GM12873 (cell line): ENCODE results near the gene ANKRD44.

Source experiments
- TF ChIP-seq, protein P1 (sequence below): IDR thresholded peaks from 2 replicates; pipeline ENCODE4 v1.5.1; 2012; ENCODE audit warnings: low read depth, mild to moderate bottlenecking, moderate library complexity, low read length, control low read depth; ENCODE audit not compliant: insufficient read depth; ENCODE audit errors: missing control alignments

ANKRD44 gene

DNA sequence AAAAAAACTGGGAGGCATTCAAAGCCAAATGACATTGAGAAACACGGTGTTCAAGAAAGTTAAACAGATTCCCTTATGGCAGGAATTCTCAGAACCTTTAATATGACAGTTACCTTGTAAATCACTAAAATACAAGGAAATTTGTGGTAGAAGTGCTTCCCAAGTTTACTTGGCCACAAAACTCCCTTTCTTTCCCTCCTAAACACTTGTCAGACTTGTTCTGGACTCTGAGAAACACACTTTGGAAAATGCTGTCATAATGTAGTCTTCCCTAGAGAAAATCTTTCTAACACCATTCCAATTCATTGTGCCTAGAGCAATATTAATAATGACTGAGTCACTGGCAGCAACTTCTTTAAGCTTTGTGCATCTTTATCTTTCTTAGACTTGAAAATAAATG lies 140.4 kb downstream of the ANKRD44 start:
- TF ChIP-seq, protein P1, sequence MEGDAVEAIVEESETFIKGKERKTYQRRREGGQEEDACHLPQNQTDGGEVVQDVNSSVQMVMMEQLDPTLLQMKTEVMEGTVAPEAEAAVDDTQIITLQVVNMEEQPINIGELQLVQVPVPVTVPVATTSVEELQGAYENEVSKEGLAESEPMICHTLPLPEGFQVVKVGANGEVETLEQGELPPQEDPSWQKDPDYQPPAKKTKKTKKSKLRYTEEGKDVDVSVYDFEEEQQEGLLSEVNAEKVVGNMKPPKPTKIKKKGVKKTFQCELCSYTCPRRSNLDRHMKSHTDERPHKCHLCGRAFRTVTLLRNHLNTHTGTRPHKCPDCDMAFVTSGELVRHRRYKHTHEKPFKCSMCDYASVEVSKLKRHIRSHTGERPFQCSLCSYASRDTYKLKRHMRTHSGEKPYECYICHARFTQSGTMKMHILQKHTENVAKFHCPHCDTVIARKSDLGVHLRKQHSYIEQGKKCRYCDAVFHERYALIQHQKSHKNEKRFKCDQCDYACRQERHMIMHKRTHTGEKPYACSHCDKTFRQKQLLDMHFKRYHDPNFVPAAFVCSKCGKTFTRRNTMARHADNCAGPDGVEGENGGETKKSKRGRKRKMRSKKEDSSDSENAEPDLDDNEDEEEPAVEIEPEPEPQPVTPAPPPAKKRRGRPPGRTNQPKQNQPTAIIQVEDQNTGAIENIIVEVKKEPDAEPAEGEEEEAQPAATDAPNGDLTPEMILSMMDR = no peak

DNA sequence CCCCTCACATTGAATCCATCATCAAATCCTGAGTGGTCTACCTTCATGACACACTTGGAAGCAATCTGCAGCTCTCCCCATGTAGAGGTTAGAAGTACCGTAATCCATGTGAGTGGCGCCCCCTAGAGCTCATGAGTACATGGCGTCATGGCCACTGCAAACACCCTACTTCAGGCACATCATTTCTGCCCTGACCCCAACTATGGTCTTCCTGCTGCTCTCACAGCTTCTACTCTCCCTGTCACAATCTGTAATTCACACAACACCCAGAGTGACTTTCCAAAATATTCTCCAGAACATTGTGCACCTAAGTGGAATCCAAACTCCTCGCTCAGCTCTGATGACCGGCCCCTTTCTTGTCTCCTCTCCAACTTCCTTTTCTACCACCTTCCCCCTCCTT lies 141.9 kb downstream of the ANKRD44 start:
- TF ChIP-seq, protein P1 = peak; percentile 88

DNA sequence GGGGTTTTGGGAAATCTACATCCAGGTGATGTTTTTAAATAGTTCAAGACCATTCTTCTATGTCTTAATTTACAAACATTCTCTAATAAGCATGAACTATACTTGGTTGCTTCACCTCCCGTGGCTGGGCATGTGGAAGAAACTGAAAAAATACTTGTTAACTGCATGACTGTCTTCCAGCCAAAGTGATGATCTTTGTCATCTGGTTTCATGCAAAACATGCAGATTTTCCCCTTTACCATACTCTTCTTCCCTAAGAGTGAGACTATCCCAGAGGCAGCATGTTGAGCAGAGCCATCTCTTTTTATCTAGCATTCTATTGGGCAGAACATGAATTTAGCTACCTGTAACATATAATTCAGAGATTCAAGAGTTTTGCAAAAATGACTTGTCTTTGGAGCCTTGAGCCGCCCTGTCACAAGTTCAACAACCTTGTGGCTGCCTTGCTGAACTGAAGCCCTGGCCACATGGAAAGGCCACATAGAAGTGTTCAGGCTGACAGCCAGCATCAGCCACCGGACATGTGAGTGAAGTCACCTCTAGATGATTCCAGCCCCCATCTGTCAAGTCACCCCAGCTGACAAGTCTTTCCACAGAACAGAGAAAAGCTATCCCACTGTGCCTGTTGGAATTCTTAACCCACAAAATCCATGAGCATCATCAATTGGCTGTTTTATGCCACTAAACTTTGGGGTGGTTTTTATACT lies 142.8 kb downstream of the ANKRD44 start:
- TF ChIP-seq, protein P1 = no peak

DNA sequence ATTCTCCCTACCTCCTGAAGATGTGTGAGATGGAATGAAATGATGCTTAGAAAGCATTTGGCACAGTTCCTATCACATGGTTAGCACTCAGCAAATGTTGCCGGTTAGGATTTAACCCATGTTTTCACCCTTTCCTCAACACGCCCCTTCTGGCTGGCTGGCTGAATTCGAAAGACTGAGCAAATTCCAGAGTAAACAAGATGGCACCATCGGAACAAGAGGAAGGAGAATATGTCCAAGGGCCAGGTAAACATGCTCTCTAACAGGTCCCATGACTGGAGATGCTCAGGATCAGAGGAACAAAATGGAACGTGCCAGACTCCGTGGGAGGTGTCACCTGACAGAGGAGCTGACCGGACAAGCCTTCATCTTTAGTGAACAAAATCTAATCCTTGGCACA lies 145.6 kb downstream of the ANKRD44 start:
- TF ChIP-seq, protein P1 = no peak

DNA sequence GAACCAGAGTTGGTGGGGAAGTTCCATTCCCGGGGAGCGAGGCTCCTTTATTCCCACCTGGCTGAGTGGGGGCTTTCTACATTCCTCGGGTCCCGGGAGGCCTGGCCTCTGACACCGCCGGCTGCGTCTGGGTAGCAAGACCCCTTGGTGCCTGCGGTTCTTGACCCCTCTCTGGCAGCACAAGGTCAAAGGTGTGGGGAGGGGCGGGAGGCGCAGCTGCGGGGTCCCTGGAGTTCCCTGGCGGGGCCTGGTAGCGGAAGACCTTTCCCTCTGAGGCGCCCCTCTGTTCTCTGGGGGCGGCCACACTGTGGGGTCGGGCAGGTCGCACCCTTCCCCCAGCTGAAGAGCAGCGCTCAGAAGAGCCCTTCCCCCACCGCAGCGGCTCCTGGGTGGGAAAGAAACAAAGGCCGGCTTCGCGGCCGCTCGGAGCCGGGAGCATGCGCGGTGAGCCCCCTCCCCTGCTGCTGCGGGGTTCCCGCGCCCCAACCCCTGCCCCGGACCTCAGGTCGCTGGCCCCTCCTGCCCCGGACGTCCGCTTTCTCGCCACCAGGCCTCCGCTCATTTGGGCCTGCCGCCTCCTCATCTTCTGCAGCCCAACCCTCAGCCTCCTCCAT lies 146.3 kb downstream of the ANKRD44 start:
- TF ChIP-seq, protein P1 = no peak

DNA sequence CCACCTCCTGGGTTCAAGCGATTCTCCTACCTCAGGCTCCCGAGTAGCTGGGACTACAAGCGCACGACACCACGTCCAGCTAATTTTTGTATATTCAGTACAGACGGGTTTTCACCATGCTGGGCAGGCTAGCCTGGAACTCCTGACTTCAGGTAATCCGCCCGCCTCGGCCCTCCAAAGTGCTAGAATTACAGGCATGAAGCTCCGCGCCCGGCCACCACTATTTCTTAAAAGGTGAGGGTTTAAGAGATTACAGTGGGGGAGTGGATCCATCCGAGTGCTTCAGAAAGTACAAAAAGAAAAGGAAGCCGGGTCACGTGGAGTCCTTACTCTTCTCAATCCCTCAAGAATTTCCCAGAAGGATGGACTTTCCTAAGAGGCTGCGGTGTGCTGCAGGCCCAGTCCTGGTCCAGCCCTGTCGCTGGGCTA lies 146.9 kb downstream of the ANKRD44 start:
- TF ChIP-seq, protein P1 = no peak

DNA sequence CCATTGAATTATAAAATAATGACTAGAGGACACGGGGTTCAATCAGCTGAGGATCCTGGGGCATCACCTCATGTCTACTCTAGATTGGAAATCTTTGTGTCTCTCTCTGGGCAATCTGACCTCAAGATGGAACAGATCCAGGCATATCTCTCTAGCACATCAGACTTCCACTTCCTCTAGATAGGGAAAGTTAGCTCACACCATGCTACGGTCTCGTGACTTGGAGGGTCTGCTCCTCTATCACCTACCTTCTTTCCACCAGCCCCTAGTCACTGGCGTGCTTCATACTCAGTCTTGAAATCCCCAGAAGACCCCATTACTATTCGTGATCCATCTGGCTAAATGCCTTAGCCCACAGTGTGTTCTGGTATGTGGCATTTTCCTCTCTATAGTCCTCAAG lies 148.8 kb downstream of the ANKRD44 start:
- TF ChIP-seq, protein P1 = no peak
